RWPE1 (cell line): ENCODE measurements around the gene AFF2.

Experiments
- CTCF ChIA-PET: fragments of 350-600 bp; sonication (Branson Sonifier 250); formaldehyde crosslinking; extraction: SDS; loops from one replicate; lab custom pipeline; 2021; lab: Yijun Ruan, JAX
- POLR2A ChIA-PET: fragments of 400-600 bp; formaldehyde crosslinking; extraction: SDS; loops from one replicate; lab custom pipeline; 2020; ENCODE audit warnings: antibody characterized with exemption; ENCODE audit not compliant: low non-redundant PET; lab: Yijun Ruan, JAX
- DNase-seq: peaks from one replicate; pipeline ENCODE4 v3.0.0; 2012; ENCODE audit warnings: low spot score
- H3K27ac ChIP-seq: fragments of 450-650 bp; 2 replicates; pipeline ENCODE4 v1.5.1; 2017
- CTCF ChIP-seq: fragments of 450-650 bp; conservative IDR thresholded peaks from 2 replicates; pipeline ENCODE4 v1.5.1; 2017; ENCODE audit warnings: low read depth, mild to moderate bottlenecking

Gene AFF2

DNA sequence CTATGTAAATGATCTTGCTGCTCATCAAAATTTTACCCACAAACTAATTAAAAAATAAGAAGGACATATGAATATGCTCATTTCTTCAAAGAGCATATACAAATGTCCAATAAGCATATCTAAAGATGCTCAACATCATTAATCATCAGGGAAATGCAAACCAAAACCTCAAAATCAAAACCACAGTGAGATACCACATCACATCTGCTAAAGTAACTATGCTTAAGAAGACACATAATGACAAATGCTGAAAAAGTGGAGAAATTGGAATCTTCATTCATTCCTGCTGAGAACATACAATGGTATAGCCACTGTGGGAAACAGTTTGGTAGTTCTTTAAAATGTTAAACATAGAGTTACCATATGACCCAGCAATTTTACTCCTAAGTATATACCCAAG, 81.9 kb downstream of the AFF2 start:
- CTCF ChIA-PET, result no interaction called here
- TF ChIP-seq CTCF, result no peak
- DNase-seq, result no peak
- POLR2A ChIA-PET, result no interaction called here
- no peak overlapping the region for H3K27ac ChIP-seq

DNA sequence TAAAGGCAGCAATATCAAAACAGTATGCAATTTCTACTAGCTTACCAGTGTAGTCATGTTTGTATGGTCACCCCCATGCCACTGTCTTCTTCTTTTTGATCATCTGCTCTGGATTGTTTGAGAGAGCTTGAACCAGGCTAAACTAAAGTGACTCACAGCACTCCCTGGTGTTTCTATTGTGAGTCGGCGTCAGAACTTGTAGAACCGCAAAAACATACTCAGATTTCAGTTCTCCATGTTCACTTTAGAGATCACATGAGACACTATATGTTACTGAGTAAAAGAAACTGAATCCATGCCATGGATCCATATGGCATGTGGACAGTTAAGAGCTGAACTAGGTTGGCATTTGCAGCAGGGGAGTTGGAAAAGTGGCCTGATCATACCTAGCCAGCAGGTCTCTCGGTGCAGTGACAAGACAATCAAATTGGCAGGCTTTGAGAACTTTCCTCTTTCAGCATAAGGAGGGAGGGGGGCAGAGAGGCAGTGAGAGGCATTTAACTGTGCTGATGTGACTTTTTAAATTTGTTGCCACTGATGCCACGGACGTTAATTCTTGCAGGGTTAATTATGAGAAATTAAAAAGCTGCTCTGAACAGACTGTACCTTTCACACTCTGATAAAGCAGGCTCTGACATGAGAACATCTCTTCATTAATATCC, 88.4 kb downstream of the AFF2 start:
- H3K27ac ChIP-seq, result no peak overlapping the region
- no peak for TF ChIP-seq CTCF
- POLR2A ChIA-PET, result no interaction called here
- DNase-seq, result no peak
- CTCF ChIA-PET, result interaction anchor here (0.7 kb wide), 1 partner anchor 61 kb away, joined by 3 read pairs; no protein-coding TSS in a partner anchor

GRCh38 chrX:148592595-148592994, 92.2 kb downstream of the AFF2 start:
- POLR2A ChIA-PET, result no interaction called here
- no peak overlapping the region for H3K27ac ChIP-seq
- CTCF ChIA-PET, result no interaction called here
- no peak for TF ChIP-seq CTCF
- no peak for DNase-seq

DNA sequence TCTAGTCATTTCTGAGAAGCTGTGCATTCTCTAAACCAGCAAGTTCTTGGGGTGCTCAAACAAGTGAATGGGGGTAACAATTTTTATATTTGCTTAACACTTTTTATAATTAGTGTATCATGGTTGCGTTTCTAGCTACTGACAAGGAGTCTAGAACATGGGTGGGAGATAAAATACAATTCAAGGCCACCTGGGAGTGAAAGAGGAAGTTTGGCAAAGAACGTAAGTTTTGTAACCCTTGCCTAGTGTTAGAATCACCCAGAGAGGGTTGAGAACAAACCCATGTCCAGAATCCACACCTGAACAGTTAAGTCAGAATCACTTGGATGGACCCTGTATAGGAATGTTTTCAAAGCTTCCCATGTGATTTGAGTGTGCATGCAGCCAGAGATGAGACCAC, 92.7 kb downstream of the AFF2 start:
- no peak overlapping the region for H3K27ac ChIP-seq
- no peak for TF ChIP-seq CTCF
- ChIA-PET POLR2A (no interaction called here), CTCF (no interaction called here)
- no peak for DNase-seq

DNA sequence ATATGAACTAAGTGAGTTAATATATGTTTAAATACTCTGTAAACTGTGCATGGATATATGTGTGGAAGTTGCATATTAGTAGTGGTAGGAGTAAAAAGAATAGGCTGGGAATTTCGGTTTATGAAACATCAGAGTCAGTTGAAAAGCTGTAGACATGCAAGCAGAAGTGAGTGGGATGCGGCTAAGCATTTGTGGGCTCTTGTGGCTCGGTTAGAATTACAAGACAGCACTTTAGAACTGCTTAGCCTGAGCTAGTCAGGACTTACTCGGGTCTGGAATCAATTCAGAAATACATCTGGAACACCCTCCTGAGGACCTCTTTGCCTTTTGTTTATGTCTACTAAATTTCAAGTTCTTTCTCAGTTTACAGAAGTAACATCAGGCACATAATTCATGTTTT, 93.6 kb downstream of the AFF2 start:
- no peak overlapping the region for H3K27ac ChIP-seq
- TF ChIP-seq CTCF, result no peak
- CTCF ChIA-PET, result interaction anchor here (0.8 kb wide), 1 partner anchor 42 kb away, joined by 3 read pairs; no protein-coding TSS in a partner anchor
- DNase-seq, result no peak
- POLR2A ChIA-PET, result no interaction called here

- no peak for TF ChIP-seq CTCF
- DNase-seq, result no peak
- ChIA-PET CTCF (no interaction called here), POLR2A (no interaction called here)
- no peak overlapping the region for H3K27ac ChIP-seq
Measured at GRCh38 chrX:148599404-148599803, 99.0 kb downstream of the AFF2 start.

DNA sequence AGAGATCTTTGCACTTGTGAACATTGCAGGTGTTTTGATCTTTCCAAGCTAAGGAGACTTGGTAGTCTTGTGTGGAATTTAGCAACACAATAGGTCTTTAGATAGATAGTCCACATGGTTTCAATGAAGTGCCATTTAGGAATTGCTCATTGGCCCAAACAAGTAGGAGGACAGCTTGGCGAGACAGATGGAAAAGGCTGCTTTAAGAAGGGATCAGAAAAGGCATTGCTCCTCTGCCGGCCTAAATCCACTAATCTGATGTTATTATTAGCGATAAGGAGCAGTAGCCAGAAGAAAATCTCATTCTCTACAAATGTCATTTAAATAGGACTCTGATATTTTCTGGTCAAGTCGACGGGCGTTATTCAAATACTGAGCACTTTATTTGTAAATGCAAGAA, 99.7 kb downstream of the AFF2 start:
- ChIA-PET CTCF (no interaction called here), POLR2A (no interaction called here)
- no peak for TF ChIP-seq CTCF
- DNase-seq, result no peak
- no peak overlapping the region for H3K27ac ChIP-seq
